HG02763 (cell line): ENCODE measurements around the gene TRIM8.
"Not testable (repeated sequence)": the region's sequence is repeated elsewhere in the genome, so short reads cannot be mapped to it uniquely, and the experiment has no call there.

Experiments used
- ATAC-seq: cut with Tn5 transposase; IDR thresholded peaks from one replicate; pipeline ENCODE4 v1.9.1; 2021; ENCODE audit warnings: mild to moderate bottlenecking, moderate library complexity; ENCODE audit not compliant: unreplicated experiment

TRIM8 gene

GRCh38 chr10:102667411-102667810, 23.1 kb downstream of the TRIM8 start:
- ATAC-seq = not testable (repeated sequence)

- no peak for ATAC-seq
Measured at GRCh38 chr10:102668326-102669107, 24.2 kb downstream of the TRIM8 start.

- no peak for ATAC-seq
Measured at GRCh38 chr10:102669206-102670064, 25.2 kb downstream of the TRIM8 start.

- ATAC-seq = no peak
Measured at GRCh38 chr10:102670065-102670670, 25.9 kb downstream of the TRIM8 start.

- no peak for ATAC-seq
Measured at GRCh38 chr10:102670871-102671434, 26.7 kb downstream of the TRIM8 start.

- ATAC-seq = no peak
Measured at GRCh38 chr10:102673236-102673818, 29.0 kb downstream of the TRIM8 start.

- ATAC-seq = no peak
Measured at GRCh38 chr10:102673819-102674511, 29.7 kb downstream of the TRIM8 start.

- ATAC-seq = no peak
Measured at GRCh38 chr10:102674566-102674965, 30.3 kb downstream of the TRIM8 start.

- ATAC-seq = no peak
Measured at GRCh38 chr10:102675011-102675665, 30.9 kb downstream of the TRIM8 start.

- no peak for ATAC-seq
Measured at GRCh38 chr10:102675666-102676533, 31.6 kb downstream of the TRIM8 start.

GRCh38 chr10:102676534-102677315, 32.4 kb downstream of the TRIM8 start:
- no peak for ATAC-seq

- no peak for ATAC-seq
Measured at GRCh38 chr10:102677331-102678067, 33.2 kb downstream of the TRIM8 start.

GRCh38 chr10:102678068-102678400, 33.8 kb downstream of the TRIM8 start:
- ATAC-seq = no peak

GRCh38 chr10:102678842-102679289, 34.6 kb downstream of the TRIM8 start:
- ATAC-seq = no peak

- no peak for ATAC-seq
Measured at GRCh38 chr10:102679596-102679995, 35.3 kb downstream of the TRIM8 start.

- ATAC-seq = no peak
Measured at GRCh38 chr10:102681696-102682095, 37.4 kb downstream of the TRIM8 start.

GRCh38 chr10:102682416-102682815, 38.1 kb downstream of the TRIM8 start:
- no peak for ATAC-seq
